Cardiac muscle cell (in vitro differentiated cells and primary cell): ENCODE results near the gene SOX8. TPM values are rescaled to one million over a fixed set of nuclear protein-coding genes. Genes with fewer than 3 reads are reported as not detected.

Experiments
- DNase-seq, 2 donors: peaks; one replicate each; pipeline versions ENCODE4 v3.0.0 to v3.0.0-alpha.2; 2010 to 2017; ENCODE audit warnings: low read depth in 1 of 2, low spot score in 1 of 2
- H3K27ac ChIP-seq: fragments of 200-600 bp; sonication (generic); 2 replicates; pipeline ENCODE4 v1.5.1; 2016
- H3K27me3 ChIP-seq: fragments of 200-600 bp; sonication (generic); 2 replicates; pipeline ENCODE4 v1.6.0; 2016; ENCODE audit warnings: control low read depth
- H3K36me3 ChIP-seq: fragments of 200-600 bp; sonication (generic); 2 replicates; pipeline ENCODE4 v1.5.1; 2016; ENCODE audit warnings: control low read depth
- H3K4me1 ChIP-seq: fragments of 200-600 bp; sonication (generic); 2 replicates; pipeline ENCODE4 v1.8.1; 2017; ENCODE audit warnings: low read depth, mild to moderate bottlenecking, mixed run types
- H3K4me3 ChIP-seq: fragments of 200-600 bp; sonication (generic); 2 replicates; pipeline ENCODE4 v1.5.1; 2016; ENCODE audit warnings: mild to moderate bottlenecking
- H3K9me3 ChIP-seq: fragments of 200-600 bp; sonication (generic); 2 replicates; pipeline ENCODE4 v1.5.1; 2017; ENCODE audit warnings: low read depth, mild to moderate bottlenecking, control low read depth
- polyA plus RNA-seq: library from polyadenylated mRNA; unstranded; fragments of >200 nt; fragmentation: Nextera tagmentation; extraction: Ambion mirVana; gene quantifications from 2 replicates; pipeline ENCODE4 v1.2.1, GENCODE V29; 2016
- total RNA-seq: library from RNA; depleted of rRNA; stranded (reverse); fragments of >200 nt; gene quantifications from 2 replicates; pipeline ENCODE4 v1.2.3, GENCODE V29; 2016
- TF ChIP-seq, protein P1 (sequence below): IDR thresholded peaks from 2 replicates; pipeline ENCODE4 v1.5.1; 2012; ENCODE audit warnings: low read depth, mild to moderate bottlenecking, low read length

SOX8 gene
- total and polyA plus RNA-seq, 2 experiments from 2014 or later = 5.8 to 13.7 TPM

DNA sequence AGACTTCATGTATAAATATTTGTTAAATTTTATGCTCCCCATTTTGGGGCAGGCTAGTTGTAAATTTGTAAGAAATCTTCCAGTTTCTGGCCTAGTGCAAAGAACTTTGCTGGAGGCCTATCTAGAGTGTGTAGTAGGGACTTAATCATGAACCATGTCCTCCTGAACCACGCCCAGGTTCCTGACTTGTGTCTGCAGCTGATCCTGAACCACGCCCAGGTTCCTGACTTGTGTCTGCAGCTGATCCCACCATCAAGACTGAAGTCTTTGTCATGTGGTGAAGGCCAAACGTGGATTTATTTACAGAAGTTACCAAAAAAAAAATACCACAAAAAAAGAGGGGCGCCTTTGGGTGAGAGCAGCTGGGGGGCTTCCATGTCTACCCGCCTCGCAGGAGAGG is 43.8 kb upstream of the SOX8 start:
- no peaks in the 10 kb centered on the region for H3K4me1 ChIP-seq
- no peaks in the 10 kb centered on the region for H3K9me3 ChIP-seq
- H3K36me3 ChIP-seq = peaks cover 3% of the 10 kb centered on the region
- H3K27me3 ChIP-seq = no peaks in the 10 kb centered on the region
- no peak for DNase-seq
- no peak overlapping the region for H3K4me3 ChIP-seq
- no peak overlapping the region for H3K27ac ChIP-seq
- TF ChIP-seq, protein P1, sequence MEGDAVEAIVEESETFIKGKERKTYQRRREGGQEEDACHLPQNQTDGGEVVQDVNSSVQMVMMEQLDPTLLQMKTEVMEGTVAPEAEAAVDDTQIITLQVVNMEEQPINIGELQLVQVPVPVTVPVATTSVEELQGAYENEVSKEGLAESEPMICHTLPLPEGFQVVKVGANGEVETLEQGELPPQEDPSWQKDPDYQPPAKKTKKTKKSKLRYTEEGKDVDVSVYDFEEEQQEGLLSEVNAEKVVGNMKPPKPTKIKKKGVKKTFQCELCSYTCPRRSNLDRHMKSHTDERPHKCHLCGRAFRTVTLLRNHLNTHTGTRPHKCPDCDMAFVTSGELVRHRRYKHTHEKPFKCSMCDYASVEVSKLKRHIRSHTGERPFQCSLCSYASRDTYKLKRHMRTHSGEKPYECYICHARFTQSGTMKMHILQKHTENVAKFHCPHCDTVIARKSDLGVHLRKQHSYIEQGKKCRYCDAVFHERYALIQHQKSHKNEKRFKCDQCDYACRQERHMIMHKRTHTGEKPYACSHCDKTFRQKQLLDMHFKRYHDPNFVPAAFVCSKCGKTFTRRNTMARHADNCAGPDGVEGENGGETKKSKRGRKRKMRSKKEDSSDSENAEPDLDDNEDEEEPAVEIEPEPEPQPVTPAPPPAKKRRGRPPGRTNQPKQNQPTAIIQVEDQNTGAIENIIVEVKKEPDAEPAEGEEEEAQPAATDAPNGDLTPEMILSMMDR = no peak

DNA sequence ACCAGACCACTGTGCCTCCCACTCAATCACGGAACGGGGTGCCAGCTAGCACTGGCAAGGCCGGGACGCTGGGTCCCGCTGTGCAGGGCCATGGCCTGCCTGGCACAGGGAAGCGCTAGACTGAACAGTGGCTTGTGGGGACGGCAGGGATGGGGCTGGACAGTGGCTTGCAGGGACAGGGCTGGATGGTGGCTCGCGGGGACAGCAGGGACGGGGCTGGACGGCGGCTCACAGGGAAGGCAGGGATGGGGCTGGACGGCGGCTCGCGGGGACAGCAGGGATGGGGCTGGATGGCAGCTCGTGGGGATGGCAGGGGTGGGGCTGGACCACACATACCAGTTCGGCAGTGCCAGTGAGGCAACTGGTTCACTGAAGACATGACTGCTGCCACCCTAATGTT is 43.4 kb upstream of the SOX8 start:
- Histone ChIP-seq H3K4me1 (no peaks in the 10 kb centered on the region), H3K4me3 (no peak overlapping the region)
- TF ChIP-seq, protein P1 = no peak

DNA sequence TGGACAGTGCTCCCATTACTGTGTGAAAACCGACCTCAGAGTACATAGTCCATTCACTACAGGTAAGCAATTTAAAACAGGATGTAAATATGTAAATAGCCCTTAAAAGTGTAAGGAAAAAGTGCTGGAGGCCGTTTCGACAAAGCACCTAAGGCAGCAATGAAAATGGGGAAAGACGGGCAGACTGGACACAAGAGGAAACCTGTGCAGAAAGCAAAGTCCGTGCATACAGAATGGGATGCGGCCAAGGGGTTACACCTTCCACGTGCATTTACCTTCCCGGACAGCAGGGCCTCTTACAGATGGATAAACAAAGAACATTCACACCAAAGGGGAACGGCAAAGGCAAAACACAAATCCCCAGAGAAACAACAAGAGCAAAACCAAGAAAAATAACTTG is 42.8 kb upstream of the SOX8 start:
- TF ChIP-seq, protein P1 = no peak
- H3K27ac ChIP-seq = no peak overlapping the region
- no peaks in the 10 kb centered on the region for H3K4me1 ChIP-seq
- no peaks in the 10 kb centered on the region for H3K9me3 ChIP-seq
- no peaks in the 10 kb centered on the region for H3K36me3 ChIP-seq
- H3K27me3 ChIP-seq = no peaks in the 10 kb centered on the region
- no peak for DNase-seq
- H3K4me3 ChIP-seq = no peak overlapping the region

More for the DNA sequence above, 43.4 kb upstream of the SOX8 start:
- Histone ChIP-seq H3K36me3 (peaks cover 1% of the 10 kb centered on the region), H3K27ac (no peak overlapping the region), H3K9me3 (no peaks in the 10 kb centered on the region), H3K27me3 (no peaks in the 10 kb centered on the region)
- no peak for DNase-seq

DNA sequence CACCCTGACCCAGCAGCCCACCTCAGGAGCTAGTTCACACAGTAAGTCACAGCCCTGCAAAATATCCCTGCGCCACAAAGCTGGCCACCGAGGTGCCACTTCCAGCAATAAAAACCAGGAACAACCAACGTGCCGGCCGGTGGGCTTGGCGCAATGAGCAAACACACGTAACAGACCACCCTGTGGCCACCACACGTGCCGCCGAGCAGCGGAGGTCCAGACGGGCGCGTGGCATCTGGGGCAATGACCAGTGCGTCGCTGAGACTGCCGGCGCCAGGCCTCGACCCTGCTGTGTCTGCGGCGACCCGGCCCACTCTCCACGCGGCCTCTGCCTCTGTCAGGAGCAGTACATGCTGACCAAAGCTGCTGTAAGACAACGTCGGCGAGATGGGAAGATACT is 42.3 kb upstream of the SOX8 start:
- Histone ChIP-seq H3K9me3 (no peaks in the 10 kb centered on the region), H3K27ac (no peak overlapping the region), H3K27me3 (no peaks in the 10 kb centered on the region), H3K4me1 (no peaks in the 10 kb centered on the region), H3K4me3 (no peak overlapping the region), H3K36me3 (no peaks in the 10 kb centered on the region)
- no peak for DNase-seq
- TF ChIP-seq, protein P1 = no peak

DNA sequence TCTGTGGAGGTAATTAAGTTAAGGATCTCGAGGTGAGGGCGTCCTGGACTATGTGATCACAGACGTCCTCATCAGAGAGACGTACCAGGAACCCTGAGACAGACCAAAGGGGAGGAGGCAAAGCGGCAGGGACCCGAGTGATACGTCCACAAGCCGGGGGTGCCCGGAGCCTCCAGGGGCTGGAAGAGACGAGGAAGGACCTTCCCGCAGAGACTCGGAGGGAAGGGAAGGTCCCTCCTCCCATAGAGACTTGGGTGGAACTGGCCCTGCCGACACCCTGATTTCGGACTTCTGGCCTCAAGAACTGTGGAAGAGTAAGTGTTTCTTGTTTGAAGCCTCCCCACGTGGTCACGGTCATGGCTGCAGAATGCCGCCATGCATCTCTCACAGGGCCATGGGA is 41.6 kb upstream of the SOX8 start:
- TF ChIP-seq, protein P1 = no peak
- H3K4me3 ChIP-seq = no peak overlapping the region

More for the DNA sequence above, 41.6 kb upstream of the SOX8 start:
- DNase-seq = no peak
- H3K27me3 ChIP-seq = no peaks in the 10 kb centered on the region
- no peaks in the 10 kb centered on the region for H3K4me1 ChIP-seq
- no peaks in the 10 kb centered on the region for H3K9me3 ChIP-seq
- H3K36me3 ChIP-seq = no peaks in the 10 kb centered on the region
- no peak overlapping the region for H3K27ac ChIP-seq
